WERI-Rb-1 (cell line): ENCODE measurements around the gene AADACL3.

Source experiments
- DNase-seq: peaks from one replicate; pipeline ENCODE4 v3.0.0-alpha.2; 2020
- H3K27ac ChIP-seq: fragments of 250-450 bp; sonication (Bioruptor Pico); 2 replicates; pipeline ENCODE4 v1.5.1; 2020; ENCODE audit warnings: mild to moderate bottlenecking, moderate library complexity
- H3K27me3 ChIP-seq: fragments of 250-450 bp; sonication (Bioruptor Pico); 2 replicates; pipeline ENCODE4 v1.5.1; 2021; ENCODE audit warnings: mild to moderate bottlenecking, low read depth, moderate library complexity; ENCODE audit not compliant: insufficient read depth, severe bottlenecking
- H3K36me3 ChIP-seq: fragments of 250-450 bp; sonication (Bioruptor Pico); 2 replicates; pipeline ENCODE4 v1.5.1; 2020; ENCODE audit warnings: mild to moderate bottlenecking, moderate library complexity
- H3K4me3 ChIP-seq: 2 replicates; pipeline ENCODE4 v1.5.1; 2011; ENCODE audit warnings: low read depth, mild to moderate bottlenecking, control low read depth, low read length
- H3K9me3 ChIP-seq: fragments of 250-450 bp; sonication (Bioruptor Pico); 2 replicates; pipeline ENCODE4 v1.5.1; 2021; ENCODE audit warnings: mild to moderate bottlenecking, moderate library complexity; ENCODE audit not compliant: severe bottlenecking
- TF ChIP-seq, protein P1 (sequence below): IDR thresholded peaks from 2 replicates; pipeline ENCODE4 v1.5.1; 2011; ENCODE audit warnings: low read depth, mild to moderate bottlenecking, control low read depth, inconsistent platforms, low read length

AADACL3 gene

DNA sequence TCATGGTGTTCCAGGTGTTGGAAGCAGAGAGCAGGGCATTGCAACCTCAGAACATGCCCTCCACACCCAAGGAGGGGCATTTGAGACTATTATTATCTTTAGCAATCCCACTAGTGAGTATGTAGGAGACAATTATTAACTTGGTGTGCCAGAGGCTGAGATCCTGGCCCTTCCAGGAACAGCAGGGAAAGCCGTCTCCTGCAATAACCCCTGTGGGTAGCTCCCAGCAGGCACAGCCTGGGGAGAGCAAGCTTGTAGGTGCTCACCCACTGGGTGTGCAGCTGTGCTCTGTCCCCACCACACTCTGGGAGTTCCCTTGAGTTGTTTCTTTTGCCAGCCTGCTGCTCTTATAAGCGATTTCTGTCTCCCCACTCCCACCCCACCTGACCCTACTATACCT lies 40.4 kb downstream of the AADACL3 start:
- Histone ChIP-seq H3K9me3 (no peaks in the 10 kb centered on the region), H3K4me3 (no peak overlapping the region), H3K36me3 (no peaks in the 10 kb centered on the region), H3K27me3 (peaks cover 86% of the 10 kb centered on the region), H3K27ac (no peak overlapping the region)
- TF ChIP-seq, protein P1, sequence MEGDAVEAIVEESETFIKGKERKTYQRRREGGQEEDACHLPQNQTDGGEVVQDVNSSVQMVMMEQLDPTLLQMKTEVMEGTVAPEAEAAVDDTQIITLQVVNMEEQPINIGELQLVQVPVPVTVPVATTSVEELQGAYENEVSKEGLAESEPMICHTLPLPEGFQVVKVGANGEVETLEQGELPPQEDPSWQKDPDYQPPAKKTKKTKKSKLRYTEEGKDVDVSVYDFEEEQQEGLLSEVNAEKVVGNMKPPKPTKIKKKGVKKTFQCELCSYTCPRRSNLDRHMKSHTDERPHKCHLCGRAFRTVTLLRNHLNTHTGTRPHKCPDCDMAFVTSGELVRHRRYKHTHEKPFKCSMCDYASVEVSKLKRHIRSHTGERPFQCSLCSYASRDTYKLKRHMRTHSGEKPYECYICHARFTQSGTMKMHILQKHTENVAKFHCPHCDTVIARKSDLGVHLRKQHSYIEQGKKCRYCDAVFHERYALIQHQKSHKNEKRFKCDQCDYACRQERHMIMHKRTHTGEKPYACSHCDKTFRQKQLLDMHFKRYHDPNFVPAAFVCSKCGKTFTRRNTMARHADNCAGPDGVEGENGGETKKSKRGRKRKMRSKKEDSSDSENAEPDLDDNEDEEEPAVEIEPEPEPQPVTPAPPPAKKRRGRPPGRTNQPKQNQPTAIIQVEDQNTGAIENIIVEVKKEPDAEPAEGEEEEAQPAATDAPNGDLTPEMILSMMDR = no peak
- no peak for DNase-seq

DNA sequence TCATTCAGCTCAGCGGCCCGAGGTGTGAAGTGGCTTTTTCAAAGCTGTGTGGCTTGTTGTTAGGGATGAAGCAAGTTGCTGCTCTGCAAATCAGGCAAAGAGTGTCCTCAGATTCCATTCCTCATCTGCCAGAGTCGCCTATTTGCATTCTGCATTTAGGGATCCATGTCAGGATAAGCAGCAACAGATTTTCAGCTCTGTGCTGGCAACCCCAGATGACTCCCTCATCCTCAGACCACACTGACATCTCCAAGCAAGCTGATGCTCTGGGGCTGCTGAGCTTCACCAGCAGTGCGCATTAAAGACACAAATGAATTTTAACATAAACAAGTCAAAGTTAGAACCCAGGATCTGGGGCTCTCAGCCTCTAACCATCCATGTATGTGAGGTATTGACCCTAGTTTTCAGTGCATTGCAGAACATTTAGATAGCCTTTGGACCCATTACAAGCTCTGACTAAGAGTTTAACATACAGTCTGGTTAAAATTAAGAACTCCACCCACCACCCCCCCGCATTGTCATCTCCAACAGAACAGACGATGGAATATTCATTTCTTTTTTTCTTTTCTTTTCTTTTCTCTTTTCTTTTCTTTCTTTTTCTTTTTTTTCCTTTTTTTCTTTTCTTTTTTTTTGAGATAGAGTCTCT lies 41.0 kb downstream of the AADACL3 start:
- no peaks in the 10 kb centered on the region for H3K9me3 ChIP-seq
- H3K27ac ChIP-seq = no peak overlapping the region
- no peak for DNase-seq
- H3K36me3 ChIP-seq = no peaks in the 10 kb centered on the region
- H3K27me3 ChIP-seq = peaks cover 88% of the 10 kb centered on the region
- TF ChIP-seq, protein P1 = no peak
- no peak overlapping the region for H3K4me3 ChIP-seq

DNA sequence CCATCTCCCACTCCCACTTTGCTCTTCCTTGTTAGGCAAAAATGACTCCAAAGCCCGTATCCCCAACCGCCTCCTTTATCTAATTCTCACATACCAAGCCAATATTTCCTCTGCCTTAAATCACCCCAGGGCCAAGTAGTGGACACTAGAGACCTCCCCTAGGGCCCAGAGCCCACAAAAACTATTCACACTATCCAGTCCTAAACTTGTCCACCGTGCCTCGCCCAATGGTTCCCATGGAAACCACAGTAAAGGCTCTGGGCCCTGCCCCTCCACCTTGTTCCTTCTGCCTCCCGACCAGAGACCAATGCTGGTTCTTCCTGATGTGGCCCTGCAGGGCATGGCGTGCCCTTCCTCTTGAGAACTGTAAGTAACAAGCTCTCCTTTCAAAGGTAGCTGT lies 41.9 kb downstream of the AADACL3 start:
- Histone ChIP-seq H3K27ac (no peak overlapping the region), H3K27me3 (peaks cover 86% of the 10 kb centered on the region), H3K9me3 (no peaks in the 10 kb centered on the region), H3K4me3 (no peak overlapping the region), H3K36me3 (no peaks in the 10 kb centered on the region)
- no peak for DNase-seq
- TF ChIP-seq, protein P1 = no peak

DNA sequence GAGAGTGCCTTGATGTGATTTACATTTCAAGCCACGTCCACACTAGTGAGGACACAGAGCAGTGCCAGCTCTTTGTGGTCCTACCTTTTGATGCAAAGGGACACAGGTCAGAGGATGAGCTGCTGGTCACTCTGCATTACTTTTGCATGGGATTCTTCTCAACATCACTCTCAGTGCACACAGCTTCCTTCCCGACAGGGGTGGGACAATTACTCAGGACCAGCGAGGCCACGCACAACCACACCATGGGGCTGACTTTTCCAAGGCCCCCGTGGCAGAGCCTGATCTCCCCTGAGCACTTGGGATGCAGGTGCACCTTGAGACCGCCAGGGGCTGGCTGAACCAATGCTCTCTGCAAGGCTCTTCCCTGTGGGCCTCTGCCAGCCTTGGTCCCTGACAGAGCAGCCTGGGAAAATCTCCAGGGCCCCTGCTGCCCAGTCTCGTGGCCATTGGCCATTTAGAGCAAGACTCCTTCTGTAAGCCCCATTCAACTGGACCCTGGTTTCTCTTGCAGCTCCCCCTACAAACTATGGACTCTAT lies 44.4 kb downstream of the AADACL3 start:
- H3K36me3 ChIP-seq = no peaks in the 10 kb centered on the region

DNA sequence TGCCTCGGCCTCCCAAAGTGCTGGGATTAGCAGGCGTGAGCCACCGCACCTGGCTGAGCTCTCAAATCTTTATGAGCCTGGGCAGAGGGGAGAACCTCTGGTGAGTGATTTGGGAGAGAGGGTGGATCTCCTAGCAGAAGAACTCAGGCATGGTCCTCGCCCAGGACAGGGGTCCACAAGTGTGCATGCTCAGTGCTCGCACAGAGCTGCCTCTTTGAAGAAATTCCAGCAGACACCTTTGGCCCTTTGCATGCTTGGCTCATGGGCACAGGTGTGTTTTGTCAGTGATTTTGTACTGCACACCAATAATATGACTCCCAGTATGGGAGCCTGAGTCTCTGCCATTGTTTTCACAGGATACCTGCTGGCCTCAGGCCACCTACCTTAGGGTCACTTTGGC lies 45.9 kb downstream of the AADACL3 start:
- DNase-seq = no peak
- Histone ChIP-seq H3K27ac (no peak overlapping the region), H3K4me3 (no peak overlapping the region), H3K27me3 (peaks cover 82% of the 10 kb centered on the region), H3K9me3 (no peaks in the 10 kb centered on the region), H3K36me3 (no peaks in the 10 kb centered on the region)
- TF ChIP-seq, protein P1 = no peak

More for the DNA sequence above, 44.4 kb downstream of the AADACL3 start:
- Histone ChIP-seq H3K27me3 (peaks cover 85% of the 10 kb centered on the region), H3K9me3 (no peaks in the 10 kb centered on the region), H3K4me3 (no peak overlapping the region), H3K27ac (no peak overlapping the region)
- peak; percentile 12 for DNase-seq
- TF ChIP-seq, protein P1 = peak; percentile 59

DNA sequence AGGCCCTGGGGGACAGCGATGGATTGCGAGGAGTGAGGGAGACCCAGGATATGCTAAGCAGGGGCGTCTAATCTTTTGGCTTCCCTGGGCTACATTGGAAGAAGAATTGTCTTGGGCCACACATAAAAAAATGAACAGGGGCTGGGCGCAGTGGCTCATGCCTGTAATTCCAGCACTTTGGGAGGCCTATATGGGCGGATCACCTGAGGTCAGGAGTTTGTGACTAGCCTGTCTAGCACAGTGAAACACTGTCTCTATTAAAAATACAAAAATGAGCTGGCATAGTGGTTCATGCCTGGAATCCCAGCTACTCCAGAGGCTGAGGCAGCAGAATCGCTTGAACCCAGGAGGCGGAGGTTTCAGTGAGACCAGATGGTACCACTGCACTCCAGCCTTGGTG lies 46.9 kb downstream of the AADACL3 start:
- Histone ChIP-seq H3K9me3 (no peaks in the 10 kb centered on the region), H3K36me3 (no peaks in the 10 kb centered on the region), H3K4me3 (no peak overlapping the region), H3K27me3 (peaks cover 82% of the 10 kb centered on the region), H3K27ac (no peak overlapping the region)
- DNase-seq = no peak
- TF ChIP-seq, protein P1 = no peak
